ENCODE data around the gene BMP10.

BMP10 gene

GRCh38 chr2:68847751-68848150 lies 23.4 kb downstream of the BMP10 start:
- DNase-seq: no peak

GRCh38 chr2:68846091-68846490 lies 25.1 kb downstream of the BMP10 start:
- no peak for DNase-seq

GRCh38 chr2:68845043-68845442 lies 26.2 kb downstream of the BMP10 start:
- no peak for DNase-seq

- no peak for DNase-seq
Observed at GRCh38 chr2:68839260-68839833, 31.9 kb downstream of the BMP10 start.

GRCh38 chr2:68838641-68839040 lies 32.6 kb downstream of the BMP10 start:
- no peak for DNase-seq

GRCh38 chr2:68837861-68838341 lies 33.3 kb downstream of the BMP10 start:
- DNase-seq: no peak

- peak; percentile 87 for DNase-seq
Observed at GRCh38 chr2:68837164-68837860, 33.9 kb downstream of the BMP10 start.

GRCh38 chr2:68835621-68836020 lies 35.6 kb downstream of the BMP10 start:
- DNase-seq: no peak

GRCh38 chr2:68834737-68835376 lies 36.3 kb downstream of the BMP10 start:
- no peak for DNase-seq

- DNase-seq: no peak
Observed at GRCh38 chr2:68833162-68833561, 38.0 kb downstream of the BMP10 start.

- peak; percentile 78 for DNase-seq
Observed at GRCh38 chr2:68832233-68832869, 38.8 kb downstream of the BMP10 start.

- no peak for DNase-seq
Observed at GRCh38 chr2:68831686-68832232, 39.4 kb downstream of the BMP10 start.

GRCh38 chr2:68829749-68830148 lies 41.4 kb downstream of the BMP10 start:
- no peak for DNase-seq

GRCh38 chr2:68828887-68829708 lies 42.1 kb downstream of the BMP10 start:
- DNase-seq: peak; percentile 87

GRCh38 chr2:68827666-68828065 lies 43.5 kb downstream of the BMP10 start:
- no peak for DNase-seq

- DNase-seq: no peak
Observed at GRCh38 chr2:68825866-68826265, 45.3 kb downstream of the BMP10 start.

- DNase-seq: no peak
Observed at GRCh38 chr2:68824831-68825230, 46.4 kb downstream of the BMP10 start.

GRCh38 chr2:68822207-68822872 lies 48.9 kb downstream of the BMP10 start:
- no peak for DNase-seq

- DNase-seq: no peak
Observed at GRCh38 chr2:68819556-68819955, 51.6 kb downstream of the BMP10 start.

- DNase-seq: no peak
Observed at GRCh38 chr2:68817306-68817705, 53.9 kb downstream of the BMP10 start.
